Smooth muscle cell (in vitro differentiated cells): Measurements from ENCODE around the gene TUBB4B. TPM values are rescaled to one million over a fixed set of nuclear protein-coding genes. Genes with fewer than 3 reads are reported as not detected.

Experiments
- DNase-seq: peaks from one replicate; lab custom pipeline; 2025; ENCODE audit not compliant: unreplicated experiment; lab: John Stamatoyannopoulos, UW
- H2AFZ ChIP-seq: fragments of 200-600 bp; sonication (generic); 2 replicates; pipeline ENCODE4 v1.6.0; 2016; ENCODE audit warnings: antibody characterized with exemption, low read depth, mild to moderate bottlenecking
- H3F3A ChIP-seq: fragments of 200-600 bp; sonication (generic); 2 replicates; pipeline ENCODE4 v1.6.0; 2017; ENCODE audit warnings: antibody characterized with exemption, low read depth
- H3K27ac ChIP-seq: fragments of 200-600 bp; sonication (generic); 2 replicates; pipeline ENCODE4 v1.5.1; 2016; ENCODE audit warnings: low read depth, mild to moderate bottlenecking
- H3K27me3 ChIP-seq: fragments of 200-600 bp; sonication (generic); 2 replicates; pipeline ENCODE4 v1.6.1; 2016; ENCODE audit warnings: low read depth, mild to moderate bottlenecking
- H3K36me3 ChIP-seq: fragments of 200-600 bp; sonication (generic); 2 replicates; pipeline ENCODE4 v1.5.1; 2016; ENCODE audit warnings: low read depth
- H3K4me1 ChIP-seq: fragments of 200-600 bp; sonication (generic); 2 replicates; pipeline ENCODE4 v1.5.1; 2016; ENCODE audit warnings: low read depth
- H3K4me2 ChIP-seq: fragments of 200-600 bp; sonication (generic); 2 replicates; pipeline ENCODE4 v1.6.0; 2016; ENCODE audit warnings: mild to moderate bottlenecking
- H3K4me3 ChIP-seq: fragments of 200-600 bp; sonication (generic); 2 replicates; pipeline ENCODE4 v1.5.1; 2016; ENCODE audit warnings: mild to moderate bottlenecking
- H3K79me2 ChIP-seq: fragments of 200-600 bp; sonication (generic); 2 replicates; pipeline ENCODE4 v1.6.0; 2016; ENCODE audit warnings: low read depth, mild to moderate bottlenecking
- H3K9ac ChIP-seq: fragments of 200-600 bp; sonication (generic); 2 replicates; pipeline ENCODE4 v1.6.0; 2016; ENCODE audit warnings: low read depth
- H3K9me3 ChIP-seq: fragments of 200-600 bp; sonication (generic); replicated peaks from 2 replicates; pipeline ENCODE4 v1.5.1; 2016; ENCODE audit warnings: low read depth
- H4K20me1 ChIP-seq: fragments of 200-600 bp; sonication (generic); 2 replicates; pipeline ENCODE4 v1.6.0; 2016; ENCODE audit warnings: low read depth
- WGBS: methylation state at CpG from one replicate; pipeline ENCODE4 v1.1.7; 2016; ENCODE audit warnings: low lambda C conversion rate; 5-methylcytosine and 5-hydroxymethylcytosine counted together
- polyA plus RNA-seq: library from polyadenylated mRNA; unstranded; fragments of >200 nt; fragmentation: Nextera tagmentation; extraction: Ambion mirVana; gene quantifications from 2 replicates; pipeline ENCODE4 v1.2.1, GENCODE V29; 2016
- total RNA-seq: library from RNA; depleted of rRNA; stranded (reverse); fragments of >200 nt; gene quantifications from 2 replicates; pipeline ENCODE4 v1.2.3, GENCODE V29; 2014
- TF ChIP-seq, protein P1 (sequence below): fragments of 200-600 bp; sonication (generic); IDR thresholded peaks from 2 replicates; pipeline ENCODE4 v1.5.1; 2017; ENCODE audit warnings: borderline replicate concordance, mild to moderate bottlenecking, antibody characterized with exemption; ENCODE audit not compliant: insufficient read depth, poor library complexity, severe bottlenecking

Gene TUBB4B
- total and polyA plus RNA-seq, 2 experiments from 2014 or later: 164 to 317 TPM

- no peak for DNase-seq
- TF ChIP-seq, protein P1, sequence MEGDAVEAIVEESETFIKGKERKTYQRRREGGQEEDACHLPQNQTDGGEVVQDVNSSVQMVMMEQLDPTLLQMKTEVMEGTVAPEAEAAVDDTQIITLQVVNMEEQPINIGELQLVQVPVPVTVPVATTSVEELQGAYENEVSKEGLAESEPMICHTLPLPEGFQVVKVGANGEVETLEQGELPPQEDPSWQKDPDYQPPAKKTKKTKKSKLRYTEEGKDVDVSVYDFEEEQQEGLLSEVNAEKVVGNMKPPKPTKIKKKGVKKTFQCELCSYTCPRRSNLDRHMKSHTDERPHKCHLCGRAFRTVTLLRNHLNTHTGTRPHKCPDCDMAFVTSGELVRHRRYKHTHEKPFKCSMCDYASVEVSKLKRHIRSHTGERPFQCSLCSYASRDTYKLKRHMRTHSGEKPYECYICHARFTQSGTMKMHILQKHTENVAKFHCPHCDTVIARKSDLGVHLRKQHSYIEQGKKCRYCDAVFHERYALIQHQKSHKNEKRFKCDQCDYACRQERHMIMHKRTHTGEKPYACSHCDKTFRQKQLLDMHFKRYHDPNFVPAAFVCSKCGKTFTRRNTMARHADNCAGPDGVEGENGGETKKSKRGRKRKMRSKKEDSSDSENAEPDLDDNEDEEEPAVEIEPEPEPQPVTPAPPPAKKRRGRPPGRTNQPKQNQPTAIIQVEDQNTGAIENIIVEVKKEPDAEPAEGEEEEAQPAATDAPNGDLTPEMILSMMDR: peak; percentile 30
- no peak overlapping the region for H3K9ac ChIP-seq
These were observed 45.9 kb downstream of the TUBB4B start for GRCh38 chr9:137286975-137287383.

DNA sequence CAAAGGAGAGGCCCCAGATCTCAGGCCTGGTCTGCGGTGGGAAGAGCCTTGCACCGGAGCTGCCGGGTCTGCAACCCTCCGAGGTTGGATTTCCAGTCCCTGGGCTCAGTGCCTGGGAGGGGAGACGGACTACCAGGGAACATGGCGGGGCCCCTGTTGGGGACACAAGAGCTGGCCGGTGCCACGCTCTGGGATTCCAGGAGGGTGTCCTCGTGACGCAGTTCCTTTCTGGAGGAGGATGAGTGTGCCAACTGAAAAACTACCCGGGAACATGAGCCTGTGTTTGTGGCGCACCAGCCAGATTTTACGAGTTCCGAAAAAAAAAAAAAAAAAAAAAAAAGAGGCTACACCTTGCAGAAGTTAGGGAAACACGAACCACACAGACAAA lies 52.0 kb downstream of the TUBB4B start:
- Histone ChIP-seq H3K36me3 (no peaks in the 10 kb centered on the region), H4K20me1 (no peaks in the 10 kb centered on the region), H3K4me2 (no peak overlapping the region), H3K27me3 (peaks cover 33% of the 10 kb centered on the region), H3K4me3 (no peak overlapping the region), H3K79me2 (no peaks in the 10 kb centered on the region), H3K4me1 (peaks cover 5% of the 10 kb centered on the region), H2AFZ (no peak overlapping the region), H3F3A (no peaks in the 10 kb centered on the region), H3K9me3 (no peaks in the 10 kb centered on the region), H3K9ac (no peak overlapping the region), H3K27ac (no peak overlapping the region)
- WGBS: 86% methylated on average over 15 of the region's 15 CpGs
- no peak for DNase-seq
- TF ChIP-seq, protein P1: no peak

More at GRCh38 chr9:137286975-137287383, 45.9 kb downstream of the TUBB4B start:
- no peaks in the 10 kb centered on the region for H3F3A ChIP-seq
- no peaks in the 10 kb centered on the region for H3K27me3 ChIP-seq
- no peak overlapping the region for H3K4me3 ChIP-seq
- H3K9me3 ChIP-seq: no peaks in the 10 kb centered on the region
- no peaks in the 10 kb centered on the region for H3K79me2 ChIP-seq
- WGBS: 60% methylated on average over 14 of the region's 14 CpGs
- no peak overlapping the region for H2AFZ ChIP-seq
- H3K4me2 ChIP-seq: no peak overlapping the region
- no peak overlapping the region for H3K27ac ChIP-seq
- H3K4me1 ChIP-seq: no peaks in the 10 kb centered on the region
- H4K20me1 ChIP-seq: peaks cover 6% of the 10 kb centered on the region
- no peaks in the 10 kb centered on the region for H3K36me3 ChIP-seq

Other genes starting within 250 kb of the TUBB4B start
- gene PAXX, start 248.9 kb upstream of the TUBB4B start, total RNA-seq: 27.4 and 29.0 TPM in 2 replicates
- 61.4 and 62.0 TPM in 2 replicates for gene PAXX, start 248.9 kb upstream of the TUBB4B start, polyA plus RNA-seq
- gene CLIC3, start 244.7 kb upstream of the TUBB4B start, total RNA-seq: 15.2 and 36.8 TPM in 2 replicates
- gene CLIC3, start 244.7 kb upstream of the TUBB4B start, polyA plus RNA-seq: 43.9 and 69.9 TPM in 2 replicates
- gene ABCA2, start 213.1 kb upstream of the TUBB4B start, total RNA-seq: 15.9 and 23.0 TPM in 2 replicates
- gene ABCA2, start 213.1 kb upstream of the TUBB4B start, polyA plus RNA-seq: 26.2 and 29.0 TPM in 2 replicates
- not detected in 2 replicates for gene FUT7, start 209.2 kb upstream of the TUBB4B start, total RNA-seq
- 0.51 TPM in 1 of 2 replicates, not detected in the other for gene FUT7, start 209.2 kb upstream of the TUBB4B start, polyA plus RNA-seq
- 5.9 and 9.9 TPM in 2 replicates for gene NPDC1, start 195.1 kb upstream of the TUBB4B start, total RNA-seq
- 19.3 and 38.8 TPM in 2 replicates for gene NPDC1, start 195.1 kb upstream of the TUBB4B start, polyA plus RNA-seq
- not detected in 2 replicates for gene ENTPD2, start 187.2 kb upstream of the TUBB4B start, total RNA-seq
- gene ENTPD2, start 187.2 kb upstream of the TUBB4B start, polyA plus RNA-seq: 0.30 and 0.78 TPM in 2 replicates
- gene SAPCD2, start 170.7 kb upstream of the TUBB4B start, total RNA-seq: 1.9 and 2.1 TPM in 2 replicates
- gene SAPCD2, start 170.7 kb upstream of the TUBB4B start, polyA plus RNA-seq: 3.9 and 5.0 TPM in 2 replicates
- 5.8 and 7.2 TPM in 2 replicates for gene UAP1L1, start 163.8 kb upstream of the TUBB4B start, total RNA-seq
- gene UAP1L1, start 163.8 kb upstream of the TUBB4B start, polyA plus RNA-seq: 22.5 and 23.8 TPM in 2 replicates
- gene MAN1B1, start 154.3 kb upstream of the TUBB4B start, total RNA-seq: 62.9 and 70.9 TPM in 2 replicates
- 97.1 and 109 TPM in 2 replicates for gene MAN1B1, start 154.3 kb upstream of the TUBB4B start, polyA plus RNA-seq
- 50.6 and 51.4 TPM in 2 replicates for gene DPP7, start 126.6 kb upstream of the TUBB4B start, total RNA-seq
- 170 and 171 TPM in 2 replicates for gene DPP7, start 126.6 kb upstream of the TUBB4B start, polyA plus RNA-seq
- gene GRIN1, start 102.1 kb upstream of the TUBB4B start, total RNA-seq: not detected in 2 replicates
- 0.44 TPM in 1 of 2 replicates, not detected in the other for gene GRIN1, start 102.1 kb upstream of the TUBB4B start, polyA plus RNA-seq
- gene LRRC26, start 71.2 kb upstream of the TUBB4B start, total RNA-seq: not detected in 2 replicates
- not detected in 2 replicates for gene LRRC26, start 71.2 kb upstream of the TUBB4B start, polyA plus RNA-seq
- gene TMEM210, start 69.2 kb upstream of the TUBB4B start, total RNA-seq: not detected in 2 replicates
- not detected in 2 replicates for gene TMEM210, start 69.2 kb upstream of the TUBB4B start, polyA plus RNA-seq
- gene ANAPC2, start 52.7 kb upstream of the TUBB4B start, total RNA-seq: 12.6 and 16.3 TPM in 2 replicates
- 6.6 and 17.6 TPM in 2 replicates for gene ANAPC2, start 52.7 kb upstream of the TUBB4B start, polyA plus RNA-seq
- gene SSNA1, start 52.6 kb upstream of the TUBB4B start, total RNA-seq: 32.7 and 69.5 TPM in 2 replicates
- 84.9 and 94.1 TPM in 2 replicates for gene SSNA1, start 52.6 kb upstream of the TUBB4B start, polyA plus RNA-seq
- 4.0 and 6.9 TPM in 2 replicates for gene TPRN, start 40.5 kb upstream of the TUBB4B start, total RNA-seq
- gene TPRN, start 40.5 kb upstream of the TUBB4B start, polyA plus RNA-seq: 15.0 and 19.0 TPM in 2 replicates
- 30.2 and 31.0 TPM in 2 replicates for gene TMEM203, start 35.6 kb upstream of the TUBB4B start, total RNA-seq
- gene TMEM203, start 35.6 kb upstream of the TUBB4B start, polyA plus RNA-seq: 53.0 and 55.1 TPM in 2 replicates
- 3.2 and 6.5 TPM in 2 replicates for gene NDOR1, start 35.6 kb upstream of the TUBB4B start, total RNA-seq
- gene NDOR1, start 35.6 kb upstream of the TUBB4B start, polyA plus RNA-seq: 7.7 and 12.5 TPM in 2 replicates
- 0.36 and 0.49 TPM in 2 replicates for gene RNF208, start 19.0 kb upstream of the TUBB4B start, total RNA-seq
- 1.4 and 1.9 TPM in 2 replicates for gene RNF208, start 19.0 kb upstream of the TUBB4B start, polyA plus RNA-seq
- gene CYSRT1, start 16.1 kb upstream of the TUBB4B start, total RNA-seq: 2.2 and 2.3 TPM in 2 replicates
- 1.3 and 2.4 TPM in 2 replicates for gene CYSRT1, start 16.1 kb upstream of the TUBB4B start, polyA plus RNA-seq
- gene RNF224, start 13.8 kb upstream of the TUBB4B start, total RNA-seq: not detected in 2 replicates
- gene RNF224, start 13.8 kb upstream of the TUBB4B start, polyA plus RNA-seq: not detected in 2 replicates
- gene SLC34A3, start 10.4 kb upstream of the TUBB4B start, total RNA-seq: not detected in 2 replicates
- gene SLC34A3, start 10.4 kb upstream of the TUBB4B start, polyA plus RNA-seq: not detected in 2 replicates
- not detected in 2 replicates for gene STPG3, start 10.0 kb downstream of the TUBB4B start, total RNA-seq
- gene STPG3, start 10.0 kb downstream of the TUBB4B start, polyA plus RNA-seq: not detected in 2 replicates
- 23.3 and 31.8 TPM in 2 replicates for gene NELFB, start 14.0 kb downstream of the TUBB4B start, total RNA-seq
- gene NELFB, start 14.0 kb downstream of the TUBB4B start, polyA plus RNA-seq: 60.9 and 66.6 TPM in 2 replicates
- gene TOR4A, start 36.4 kb downstream of the TUBB4B start, total RNA-seq: 4.6 and 6.3 TPM in 2 replicates
- 5.5 and 10.7 TPM in 2 replicates for gene TOR4A, start 36.4 kb downstream of the TUBB4B start, polyA plus RNA-seq
- gene NRARP, start 61.0 kb downstream of the TUBB4B start, total RNA-seq: 2.0 and 3.7 TPM in 2 replicates
- 1.7 and 3.0 TPM in 2 replicates for gene NRARP, start 61.0 kb downstream of the TUBB4B start, polyA plus RNA-seq
- gene EXD3, start 181.9 kb downstream of the TUBB4B start, total RNA-seq: 3.1 and 10.4 TPM in 2 replicates
- 12.5 and 15.7 TPM in 2 replicates for gene EXD3, start 181.9 kb downstream of the TUBB4B start, polyA plus RNA-seq
- 0.09 and 0.90 TPM in 2 replicates for gene NOXA1, start 182.1 kb downstream of the TUBB4B start, total RNA-seq
- 0.81 and 3.8 TPM in 2 replicates for gene NOXA1, start 182.1 kb downstream of the TUBB4B start, polyA plus RNA-seq
- gene ENTPD8, start 200.1 kb downstream of the TUBB4B start, total RNA-seq: not detected in 2 replicates
- not detected in 2 replicates for gene ENTPD8, start 200.1 kb downstream of the TUBB4B start, polyA plus RNA-seq
- 25.2 and 30.9 TPM in 2 replicates for gene NSMF, start 218.0 kb downstream of the TUBB4B start, total RNA-seq
- gene NSMF, start 218.0 kb downstream of the TUBB4B start, polyA plus RNA-seq: 48.5 and 55.9 TPM in 2 replicates